ENCODE results near the gene ZDHHC3.
"Not testable (repeated sequence)": the region's sequence is repeated elsewhere in the genome, so short reads cannot be mapped to it uniquely, and the experiment has no call there.

ZDHHC3 gene

DNA sequence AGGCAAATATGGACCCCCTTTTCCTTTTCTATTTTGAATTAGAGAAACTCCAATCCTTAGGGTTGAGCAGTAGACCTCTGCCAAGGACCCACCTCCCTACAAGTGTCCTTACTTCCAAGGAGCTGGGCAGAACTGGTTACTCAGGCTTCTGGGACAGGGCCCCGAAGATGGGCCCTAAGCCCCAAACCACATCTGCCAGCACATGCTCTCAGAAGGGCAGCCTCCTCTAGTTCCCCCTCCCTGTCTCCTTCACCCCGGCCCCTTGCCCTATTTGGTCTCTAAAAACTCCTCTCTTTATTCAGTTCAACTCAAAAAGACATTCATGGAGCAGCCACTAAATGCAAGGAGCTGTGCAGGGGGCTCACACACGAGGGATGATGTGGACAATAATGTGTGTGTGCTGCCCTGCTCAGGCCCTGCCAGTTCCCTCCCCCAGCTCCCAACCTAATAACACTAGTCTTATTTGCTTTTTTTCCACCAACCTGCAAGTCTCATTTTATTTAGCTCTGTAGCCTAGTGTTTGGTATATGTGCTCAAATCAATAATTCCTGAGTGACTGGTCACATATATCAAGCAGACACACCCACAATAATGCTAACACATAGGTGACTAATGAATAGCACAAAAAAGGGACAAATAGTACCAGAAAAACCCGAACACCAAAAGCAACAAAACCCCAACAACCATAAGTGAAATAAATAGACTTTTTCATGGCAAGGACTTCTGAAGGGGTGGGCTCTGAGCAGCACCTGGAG, 12.2 kb downstream of the ZDHHC3 start:
- no peak for DNase-seq (ENCODE audit: low read depth in 3 of 3)

DNA sequence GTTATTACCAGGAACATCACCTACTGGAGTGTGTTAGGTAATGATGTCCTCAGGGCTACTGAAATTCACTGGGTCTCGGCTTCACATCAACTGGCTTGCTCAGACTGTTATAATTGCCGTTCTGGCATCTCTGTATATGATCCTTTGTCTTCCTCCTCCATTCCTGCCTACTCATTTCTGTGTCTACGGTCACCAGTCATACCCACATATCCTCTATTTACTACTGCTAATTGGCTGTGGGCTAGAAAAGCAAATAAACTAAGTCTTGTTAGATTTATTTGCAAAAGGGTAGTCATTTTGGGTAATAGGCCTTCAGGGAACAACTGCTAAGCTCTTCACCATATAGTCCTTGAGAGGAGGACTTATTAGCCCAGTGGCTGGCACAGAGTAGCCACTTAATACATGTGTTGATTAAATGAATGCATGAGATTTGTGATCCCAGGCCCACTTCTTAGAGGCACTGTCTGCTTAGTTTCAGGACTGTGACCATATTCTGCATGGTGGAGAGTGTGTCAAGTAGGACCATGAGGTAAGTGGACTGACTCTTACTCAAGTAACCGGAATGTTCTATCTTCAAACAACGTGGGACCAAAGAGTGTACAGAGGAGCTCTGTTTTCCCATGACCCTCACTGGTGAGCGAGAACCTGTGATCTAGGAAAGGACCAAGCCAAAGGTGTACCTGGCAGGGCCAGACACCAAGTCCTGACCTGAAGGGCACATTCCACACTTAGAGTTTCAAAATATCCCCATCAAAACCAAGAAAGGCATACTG, 13.2 kb downstream of the ZDHHC3 start:
- no peak for DNase-seq (ENCODE audit: low read depth in 3 of 3)

- no peak for DNase-seq (ENCODE audit: low read depth in 3 of 3)
These were observed 14.1 kb downstream of the ZDHHC3 start for GRCh38 chr3:44961888-44962287.

- DNase-seq (ENCODE audit: low read depth in 3 of 3), result no peak
These were observed 15.5 kb downstream of the ZDHHC3 start for GRCh38 chr3:44960387-44961026.

DNA sequence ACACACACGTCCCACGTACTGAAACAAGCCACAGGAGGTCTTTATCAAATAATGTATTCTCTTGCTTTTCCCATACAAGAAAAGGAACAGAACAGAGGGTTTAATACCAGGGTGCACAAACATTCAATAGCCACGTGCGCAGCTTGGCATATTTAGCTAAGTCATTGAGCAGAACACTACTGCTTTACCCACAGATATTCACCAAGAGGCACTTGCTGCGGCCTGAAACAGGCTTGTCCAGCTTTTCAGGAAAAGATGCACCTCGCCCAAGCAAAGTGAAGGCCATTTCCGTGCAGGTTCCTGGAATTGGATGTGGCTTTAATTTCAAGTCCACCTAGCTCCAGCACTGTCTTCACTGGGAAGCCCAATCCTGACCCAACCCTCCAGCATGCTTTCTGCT, 17.6 kb downstream of the ZDHHC3 start:
- DNase-seq (ENCODE audit: low read depth in 3 of 3), result no peak

DNA sequence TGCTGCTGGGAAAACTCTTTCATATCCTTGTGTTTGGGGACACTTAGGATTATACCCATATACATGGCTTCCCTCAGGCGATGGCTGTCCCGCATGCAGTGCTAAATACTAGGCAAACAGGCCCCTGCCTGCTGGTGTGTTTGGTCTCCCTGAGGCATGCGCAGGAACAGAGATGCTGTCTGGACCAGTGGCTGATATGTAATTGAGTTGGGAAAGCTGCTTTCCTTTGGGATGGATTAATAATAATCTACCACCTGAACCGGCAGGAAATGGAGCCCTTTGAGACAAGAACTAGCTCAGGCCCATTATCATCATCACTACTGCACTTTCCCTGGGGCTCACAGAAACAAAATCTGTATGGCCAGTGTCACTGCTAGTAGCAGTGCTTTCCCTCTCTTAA, 18.0 kb downstream of the ZDHHC3 start:
- no peak for DNase-seq (ENCODE audit: low read depth in 3 of 3)

- no peak for DNase-seq (ENCODE audit: low read depth in 3 of 3)
These were observed 20.1 kb downstream of the ZDHHC3 start for GRCh38 chr3:44955917-44956316.

- no peak for DNase-seq (ENCODE audit: low read depth in 3 of 3)
These were observed 21.0 kb downstream of the ZDHHC3 start for GRCh38 chr3:44954962-44955361.

DNA sequence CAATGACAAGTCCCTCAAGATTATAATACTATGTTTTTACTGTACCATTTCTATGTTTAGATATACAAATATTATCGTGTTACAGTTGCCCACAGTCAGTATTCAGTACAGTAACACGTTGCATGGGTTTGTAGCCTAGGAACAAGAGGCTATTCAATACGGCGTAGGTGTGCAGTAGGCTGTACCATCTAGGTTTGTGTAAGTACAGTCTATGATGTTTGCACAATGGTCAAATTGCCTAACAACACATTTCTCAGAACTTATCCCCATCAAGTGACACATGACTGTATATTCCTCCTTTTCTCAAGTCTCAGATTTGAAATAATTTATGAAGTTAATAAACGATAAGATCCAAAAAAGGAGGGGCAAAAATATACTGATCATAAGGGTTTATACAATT, 21.7 kb downstream of the ZDHHC3 start:
- DNase-seq (ENCODE audit: low read depth in 3 of 3), result no peak

DNA sequence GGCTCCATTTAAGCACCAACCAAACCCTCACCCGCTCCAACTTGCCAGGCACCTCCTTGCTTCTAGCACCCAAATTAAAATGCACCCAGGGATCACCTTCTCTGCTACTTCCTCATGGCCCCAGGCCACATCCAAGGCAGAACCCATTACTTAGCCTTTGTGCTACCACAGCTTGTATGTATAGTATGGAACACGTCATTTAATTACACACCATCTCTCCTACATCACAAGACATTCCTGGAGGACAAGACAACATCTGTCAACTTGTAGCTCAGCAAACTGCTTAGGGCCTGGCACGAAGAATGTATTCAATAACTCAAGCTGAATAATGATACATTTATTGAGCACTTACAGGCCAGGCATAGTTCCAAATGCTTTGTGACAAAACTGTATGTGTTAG, 23.3 kb downstream of the ZDHHC3 start:
- no peak for DNase-seq (ENCODE audit: low read depth in 3 of 3)

GRCh38 chr3:44950275-44950734, 25.7 kb downstream of the ZDHHC3 start:
- no peak for DNase-seq (ENCODE audit: low read depth in 3 of 3)

- not testable (repeated sequence) for DNase-seq (ENCODE audit: low read depth in 3 of 3)
These were observed 26.2 kb downstream of the ZDHHC3 start for GRCh38 chr3:44949770-44950169.

DNA sequence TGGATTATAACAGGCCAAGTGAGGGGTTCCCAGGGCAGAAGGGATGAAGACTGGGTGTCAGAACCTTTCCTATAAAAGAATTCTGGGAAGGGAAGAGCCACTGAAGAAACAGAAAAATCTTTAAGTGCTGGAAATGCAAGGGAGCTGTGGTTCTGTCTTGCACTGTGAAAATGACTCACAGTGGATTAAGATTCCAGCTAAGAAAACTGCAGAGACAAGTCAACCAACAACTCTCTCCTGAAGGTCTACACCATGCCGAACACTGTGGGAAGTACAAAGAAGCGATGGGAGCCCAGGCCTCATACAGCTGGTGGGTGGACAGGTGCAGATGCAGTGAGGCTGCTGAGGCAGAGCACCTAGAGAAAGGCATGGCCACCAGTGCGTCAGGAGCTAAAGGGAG, 27.7 kb downstream of the ZDHHC3 start:
- DNase-seq (ENCODE audit: low read depth in 3 of 3), result no peak

DNA sequence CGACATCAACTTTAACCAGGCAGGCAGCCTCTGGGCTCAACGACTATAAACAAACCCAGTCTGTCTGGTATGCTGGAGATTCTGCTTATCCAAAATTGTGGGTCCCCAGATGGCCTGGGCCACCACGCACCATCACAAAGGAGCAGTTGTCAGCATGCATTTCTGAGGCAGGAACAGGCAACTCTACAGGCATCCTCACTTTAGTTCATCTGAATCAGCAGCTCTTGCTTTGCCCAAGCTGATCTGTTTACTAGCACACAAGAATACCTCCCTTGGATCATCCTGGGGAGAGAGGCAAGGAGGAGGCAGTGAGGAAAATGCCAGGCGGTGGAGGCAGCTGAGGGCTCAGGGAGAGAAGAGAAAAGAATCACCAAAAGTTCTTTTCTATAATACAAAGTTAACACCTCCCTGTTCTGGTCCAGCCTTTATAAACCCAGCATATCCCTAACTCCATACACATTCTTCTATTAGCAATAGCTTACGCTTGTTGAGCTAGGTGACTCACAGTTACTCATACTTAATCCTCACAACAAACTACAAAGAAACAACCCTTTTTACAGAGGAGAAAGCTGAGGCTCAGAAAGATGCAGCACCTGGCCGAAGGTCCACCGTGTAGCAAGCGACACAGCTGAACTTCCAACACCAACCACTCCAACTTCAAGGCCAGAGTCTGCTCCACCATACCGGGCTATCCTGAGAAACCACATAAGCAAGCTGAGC, 33.6 kb downstream of the ZDHHC3 start:
- DNase-seq (ENCODE audit: low read depth in 3 of 3), result no peak

- no peak for DNase-seq (ENCODE audit: low read depth in 3 of 3)
These were observed 36.4 kb downstream of the ZDHHC3 start for GRCh38 chr3:44939581-44940036.

GRCh38 chr3:44932986-44933944, 42.7 kb downstream of the ZDHHC3 start:
- no peak for DNase-seq (ENCODE audit: low read depth in 3 of 3)

DNA sequence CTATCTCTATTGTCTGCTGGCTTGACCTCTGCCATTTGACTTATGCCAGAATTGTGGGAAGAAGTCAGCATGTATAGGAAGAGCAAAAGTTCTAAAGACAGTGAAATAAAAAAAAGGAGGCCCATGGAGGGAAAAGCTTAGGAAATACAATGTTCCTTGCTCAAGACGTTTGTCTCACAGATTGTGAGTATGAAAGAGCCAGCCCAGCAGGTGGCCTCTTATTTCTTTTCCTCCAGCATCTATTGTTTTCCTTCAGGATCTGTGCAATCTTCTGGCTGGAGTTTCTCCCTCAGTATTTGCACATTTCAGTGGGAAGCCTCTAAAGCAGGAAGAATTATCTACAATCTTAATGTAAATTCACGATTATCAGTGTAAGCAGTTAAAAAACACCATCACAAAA, 43.7 kb downstream of the ZDHHC3 start:
- DNase-seq (ENCODE audit: low read depth in 3 of 3), result no peak

- no peak for DNase-seq (ENCODE audit: low read depth in 3 of 3)
These were observed 44.2 kb downstream of the ZDHHC3 start for GRCh38 chr3:44931791-44932190.

- no peak for DNase-seq (ENCODE audit: low read depth in 3 of 3)
These were observed 45.1 kb downstream of the ZDHHC3 start for GRCh38 chr3:44930911-44931310.

DNA sequence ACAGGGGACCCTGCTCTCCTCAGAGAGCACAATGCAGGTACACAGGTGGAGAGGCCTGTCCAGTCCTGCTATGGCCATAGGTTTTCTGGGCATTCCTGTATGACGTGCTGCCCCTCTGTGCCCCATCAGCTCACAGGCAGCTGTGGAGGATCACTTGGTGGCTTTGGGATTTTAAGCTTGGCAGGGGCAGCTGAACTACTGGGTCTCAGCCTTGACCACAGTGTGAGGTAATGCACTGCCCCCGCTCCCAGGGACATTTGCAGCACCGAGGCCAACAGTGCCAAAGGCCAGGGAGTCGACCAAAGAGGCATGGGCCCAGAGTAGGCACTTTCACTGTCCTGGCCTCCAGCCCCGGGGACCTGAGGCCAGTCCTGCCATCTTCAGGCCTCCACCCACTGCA, 46.2 kb downstream of the ZDHHC3 start:
- DNase-seq (ENCODE audit: low read depth in 3 of 3), result no peak

DNA sequence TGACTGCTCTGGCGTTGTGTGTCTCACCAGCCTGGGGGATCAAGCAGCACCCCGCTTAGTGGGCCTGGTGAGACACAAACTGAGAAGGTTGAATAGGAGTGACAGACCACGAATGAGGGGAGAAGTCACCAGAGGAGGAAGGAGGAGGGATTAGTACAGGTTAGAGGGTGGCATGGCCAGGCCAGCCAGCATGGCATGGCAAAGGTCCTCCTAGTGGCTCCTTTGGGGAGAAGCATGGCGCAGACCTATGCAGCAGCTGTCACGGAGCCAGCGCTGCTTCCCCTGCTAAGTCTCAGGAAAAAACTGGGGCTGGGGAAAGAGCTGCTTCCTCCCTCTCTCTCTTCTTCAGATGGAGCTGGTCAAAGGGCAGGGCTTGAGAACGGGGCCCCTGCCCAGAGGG, 48.6 kb downstream of the ZDHHC3 start:
- DNase-seq (ENCODE audit: low read depth in 3 of 3), result no peak

Measured in stimulated activated CD4-positive, alpha-beta T cell treated with anti-CD3 and anti-CD28 coated beads, TNF-alpha, amount 100 ng/mL, for 24 hours (primary cell).